ENCODE data around the gene ENO3.

The ENO3 gene

DNA sequence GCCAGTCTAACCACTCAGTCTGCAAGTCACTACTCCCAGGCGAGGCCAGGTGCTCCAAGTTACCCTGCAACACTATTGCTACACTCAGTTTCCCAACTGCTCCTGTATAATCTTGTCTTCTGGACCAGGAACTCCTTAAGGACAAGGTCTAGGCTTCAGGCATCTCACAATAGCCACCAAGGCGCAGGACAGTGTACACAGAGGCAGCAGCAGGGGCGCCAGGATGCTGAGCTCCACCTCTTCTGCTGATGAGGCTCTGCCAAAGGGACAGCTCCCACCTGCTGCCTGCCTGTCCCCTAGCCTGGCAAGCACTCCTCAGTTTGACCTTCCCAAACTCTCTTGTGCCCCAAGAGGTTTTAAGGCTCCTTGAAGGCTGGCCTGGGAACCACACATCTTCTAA, 14.5 kb upstream of the ENO3 start:
- no peak for DNase-seq (ENCODE audit: low read depth)
- TF ChIP-seq, protein P1, sequence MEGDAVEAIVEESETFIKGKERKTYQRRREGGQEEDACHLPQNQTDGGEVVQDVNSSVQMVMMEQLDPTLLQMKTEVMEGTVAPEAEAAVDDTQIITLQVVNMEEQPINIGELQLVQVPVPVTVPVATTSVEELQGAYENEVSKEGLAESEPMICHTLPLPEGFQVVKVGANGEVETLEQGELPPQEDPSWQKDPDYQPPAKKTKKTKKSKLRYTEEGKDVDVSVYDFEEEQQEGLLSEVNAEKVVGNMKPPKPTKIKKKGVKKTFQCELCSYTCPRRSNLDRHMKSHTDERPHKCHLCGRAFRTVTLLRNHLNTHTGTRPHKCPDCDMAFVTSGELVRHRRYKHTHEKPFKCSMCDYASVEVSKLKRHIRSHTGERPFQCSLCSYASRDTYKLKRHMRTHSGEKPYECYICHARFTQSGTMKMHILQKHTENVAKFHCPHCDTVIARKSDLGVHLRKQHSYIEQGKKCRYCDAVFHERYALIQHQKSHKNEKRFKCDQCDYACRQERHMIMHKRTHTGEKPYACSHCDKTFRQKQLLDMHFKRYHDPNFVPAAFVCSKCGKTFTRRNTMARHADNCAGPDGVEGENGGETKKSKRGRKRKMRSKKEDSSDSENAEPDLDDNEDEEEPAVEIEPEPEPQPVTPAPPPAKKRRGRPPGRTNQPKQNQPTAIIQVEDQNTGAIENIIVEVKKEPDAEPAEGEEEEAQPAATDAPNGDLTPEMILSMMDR (IDR thresholded peaks at IDR 0.05; ENCODE audit: control insufficient read depth, extremely low read depth, insufficient read depth), result no peak
- no peak overlapping the region for H3K4me3 ChIP-seq (ENCODE audit: low read depth, low read length)

DNA sequence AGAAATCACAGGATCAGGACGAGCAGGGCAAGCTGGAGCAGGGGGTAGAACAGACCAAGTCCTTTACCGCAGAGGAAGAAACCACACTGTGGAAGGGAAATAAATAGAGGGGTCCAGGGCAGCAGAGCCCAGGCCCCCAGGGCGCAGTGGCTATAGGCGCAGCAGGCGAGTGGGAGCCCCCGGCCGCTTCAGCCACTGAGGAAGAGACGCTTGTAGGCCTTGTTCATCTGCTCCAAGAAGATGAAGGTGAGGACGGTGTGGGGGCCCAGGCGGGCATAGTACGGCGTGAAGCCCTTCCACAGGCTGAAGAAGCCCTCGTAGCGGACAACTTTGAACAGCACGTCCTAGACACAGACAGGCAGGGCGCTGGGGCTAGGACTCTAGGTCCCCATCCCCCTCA, 13.4 kb upstream of the ENO3 start:
- TF ChIP-seq, protein P1 (IDR thresholded peaks at IDR 0.05; ENCODE audit: control insufficient read depth, extremely low read depth, insufficient read depth), result no peak
- H3K4me3 ChIP-seq (ENCODE audit: low read depth, low read length), result no peak overlapping the region
- no peak for DNase-seq (ENCODE audit: low read depth)

DNA sequence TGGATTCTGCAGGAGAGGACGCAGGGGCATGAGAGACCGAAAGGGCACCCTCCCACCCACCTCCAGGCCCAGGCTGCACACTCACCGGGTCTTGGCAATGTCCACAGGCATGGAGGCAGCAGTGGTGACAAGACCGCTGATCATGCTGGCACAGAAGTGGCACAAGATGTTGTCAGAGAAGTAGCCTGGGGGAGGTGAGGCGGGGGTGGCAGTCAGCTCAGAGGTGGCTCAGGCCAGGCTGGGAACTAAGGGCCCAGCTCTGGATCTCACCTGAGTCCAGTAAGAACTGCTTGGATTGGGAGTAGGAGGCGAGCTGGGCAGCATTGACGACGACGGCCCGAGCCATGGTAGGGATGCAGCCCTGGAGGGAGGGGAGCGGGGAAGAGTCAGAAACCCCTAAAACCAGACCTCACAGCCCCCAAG, 12.8 kb upstream of the ENO3 start:
- peak overlapping the region; percentile 96 for H3K4me3 ChIP-seq (ENCODE audit: low read depth, low read length)
- TF ChIP-seq, protein P1 (IDR thresholded peaks at IDR 0.05; ENCODE audit: control insufficient read depth, extremely low read depth, insufficient read depth), result no peak
- no peak for DNase-seq (ENCODE audit: low read depth)

DNA sequence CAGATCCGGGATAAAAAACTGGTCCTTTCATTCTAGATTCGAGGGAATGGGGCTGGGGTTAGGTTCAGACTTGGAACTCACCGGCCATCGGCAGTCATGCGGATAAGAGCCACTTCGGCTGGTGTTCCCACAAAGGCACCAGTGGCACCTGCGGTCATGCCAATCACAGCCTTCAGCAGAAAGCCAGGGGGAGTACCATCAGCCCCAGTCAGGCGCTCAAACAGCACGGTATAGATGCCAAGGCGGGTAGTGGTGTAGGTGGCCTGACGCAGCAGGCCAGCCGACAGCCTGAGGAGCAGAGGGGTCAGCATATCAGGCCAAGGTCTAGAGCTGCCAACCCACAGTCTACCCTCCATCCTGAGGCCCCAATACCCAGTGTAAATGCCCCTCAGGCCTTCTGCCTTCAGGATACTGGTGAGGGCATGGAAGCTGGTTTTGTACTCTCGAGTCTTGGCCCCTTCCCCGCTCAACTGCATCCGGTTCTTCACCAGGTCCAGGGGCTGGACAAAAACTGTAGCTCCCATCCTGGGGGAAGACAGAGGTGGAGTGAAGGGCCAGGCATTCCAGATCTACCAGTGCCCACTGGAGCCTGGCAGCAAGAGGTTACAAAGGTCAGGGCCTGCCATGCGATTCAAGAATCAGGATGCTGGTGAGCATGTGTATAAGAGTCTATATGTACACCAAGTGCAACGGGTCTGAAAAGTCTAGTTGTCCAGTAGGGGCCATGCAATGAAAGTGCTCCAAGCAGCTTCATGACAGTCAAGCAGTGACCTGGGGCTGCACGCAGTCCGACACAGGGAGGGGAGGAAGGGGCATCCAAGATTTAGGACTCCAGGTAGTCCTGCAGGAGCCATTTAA, 12.0 kb upstream of the ENO3 start:
- TF ChIP-seq, protein P1 (IDR thresholded peaks at IDR 0.05; ENCODE audit: control insufficient read depth, extremely low read depth, insufficient read depth), result no peak
- peak overlapping the region; percentile 96 for H3K4me3 ChIP-seq (ENCODE audit: low read depth, low read length)
- DNase-seq (ENCODE audit: low read depth), result no peak

DNA sequence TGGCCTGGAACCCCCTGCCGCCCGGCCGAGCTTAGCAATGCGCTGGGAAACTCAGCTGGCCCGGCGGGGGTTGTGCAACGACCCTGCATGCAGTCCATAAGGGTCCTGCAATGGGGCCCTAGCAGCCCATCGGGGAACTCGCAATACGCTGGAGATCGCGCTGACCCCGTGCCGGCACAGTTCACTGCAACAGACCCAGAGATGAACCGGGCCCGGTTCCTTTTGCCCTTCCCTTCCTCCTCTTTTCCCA, 11.4 kb upstream of the ENO3 start:
- peak overlapping the region; percentile 96 for H3K4me3 ChIP-seq (ENCODE audit: low read depth, low read length)
- TF ChIP-seq, protein P1 (IDR thresholded peaks at IDR 0.05; ENCODE audit: control insufficient read depth, extremely low read depth, insufficient read depth), result no peak
- no peak for DNase-seq (ENCODE audit: low read depth)

DNA sequence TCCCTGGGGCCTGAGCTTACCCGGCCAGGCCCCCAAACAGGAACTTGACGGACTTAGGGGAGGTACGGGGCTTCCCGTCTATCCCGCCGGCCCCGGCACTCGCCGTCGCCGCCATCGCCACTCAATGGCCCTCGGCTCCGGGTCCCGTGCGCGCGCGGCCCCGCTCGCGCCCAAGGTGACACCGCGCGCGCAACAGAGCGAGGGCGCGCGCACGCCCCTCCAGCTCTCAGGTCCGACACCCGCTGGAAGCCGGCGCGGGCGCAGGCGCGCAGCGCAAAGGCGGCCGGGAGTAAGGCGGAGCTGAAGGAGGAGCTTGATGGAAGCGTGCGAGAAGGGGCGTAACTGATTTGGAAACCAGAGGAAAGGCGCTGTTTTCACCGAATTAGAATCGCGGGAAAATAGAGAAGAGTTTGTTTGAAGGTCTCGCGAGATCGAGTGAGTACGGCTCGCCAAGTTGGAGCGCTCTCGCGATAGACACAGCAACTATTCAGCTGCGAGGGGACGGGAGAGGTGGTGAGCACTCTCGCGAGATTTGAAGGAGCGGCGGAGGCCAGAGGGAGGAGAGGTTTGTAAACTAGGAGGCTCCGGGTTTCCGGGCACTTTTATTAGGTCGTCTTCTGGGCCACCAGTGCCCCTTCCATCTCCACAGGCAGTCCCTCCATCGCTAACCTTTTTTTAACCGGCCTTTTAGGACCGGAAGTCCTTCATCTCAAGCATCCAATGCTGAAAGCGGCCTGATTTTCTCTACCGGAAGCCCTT, 10.9 kb upstream of the ENO3 start, which contains the start of the genes RNF167 and SLC25A11:
TSS of gene RNF167 (plus strand) at position 473 of the 759 bp plus-strand sequence. CDS start 642 bp downstream, outside the sequence.
TSS of gene SLC25A11 (minus strand) at position 251 of the 759 bp plus-strand sequence. CDS start at position 115, 136 bp downstream.
- TF ChIP-seq, protein P1 (IDR thresholded peaks at IDR 0.05; ENCODE audit: control insufficient read depth, extremely low read depth, insufficient read depth), result no peak
- H3K4me3 ChIP-seq (ENCODE audit: low read depth, low read length), result peak within 1 kb of the TSS; percentile 96
- peak; percentile 99 for DNase-seq (ENCODE audit: low read depth)

Measured in LNCaP clone FGC (cell line).